Erythroblast (primary cell): ENCODE data around the gene TMEM25.

Experiments used
- GATA1 ChIP-seq: IDR thresholded peaks from 2 replicates; pipeline ENCODE4 v1.6.1; 2011; ENCODE audit warnings: low read depth, mild to moderate bottlenecking, control low read depth, low read length, moderate library complexity
- POLR2A ChIP-seq: IDR thresholded peaks from 2 replicates; pipeline ENCODE4 v1.6.1; 2011; ENCODE audit warnings: mild to moderate bottlenecking, low read length

GRCh38 chr11:118491041-118491440 is 40.0 kb upstream of the TMEM25 start:
- no peak for TF ChIP-seq POLR2A
- no peak for TF ChIP-seq GATA1
